Fibroblast of villous mesenchyme (primary cell): Measurements from ENCODE around the gene PCSK6. TPM values are rescaled to one million over a fixed set of nuclear protein-coding genes. Genes with fewer than 3 reads are reported as not detected.
"Not testable (repeated sequence)": the region's sequence is repeated elsewhere in the genome, so short reads cannot be mapped to it uniquely, and the experiment has no call there.

Source experiments
- DNase-seq: peaks from one replicate; pipeline ENCODE4 v3.0.0-alpha.2; 2010; ENCODE audit warnings: low read depth
- H3K4me3 ChIP-seq: 2 replicates; pipeline ENCODE4 v1.5.1; 2011; ENCODE audit warnings: low read depth, mild to moderate bottlenecking, low read length
- total RNA-seq: library from RNA; depleted of rRNA; stranded (reverse); fragments of >200 nt; gene quantifications from 2 replicates; pipeline ENCODE4 v1.2.3, GENCODE V29; 2012
- TF ChIP-seq, protein P1 (sequence below): IDR thresholded peaks from 2 replicates; pipeline ENCODE4 v1.5.1; 2012; ENCODE audit warnings: low read depth, mild to moderate bottlenecking, low read length; ENCODE audit not compliant: insufficient read depth

Gene PCSK6
- total RNA-seq, 1 donor, result 10.4 TPM

DNA sequence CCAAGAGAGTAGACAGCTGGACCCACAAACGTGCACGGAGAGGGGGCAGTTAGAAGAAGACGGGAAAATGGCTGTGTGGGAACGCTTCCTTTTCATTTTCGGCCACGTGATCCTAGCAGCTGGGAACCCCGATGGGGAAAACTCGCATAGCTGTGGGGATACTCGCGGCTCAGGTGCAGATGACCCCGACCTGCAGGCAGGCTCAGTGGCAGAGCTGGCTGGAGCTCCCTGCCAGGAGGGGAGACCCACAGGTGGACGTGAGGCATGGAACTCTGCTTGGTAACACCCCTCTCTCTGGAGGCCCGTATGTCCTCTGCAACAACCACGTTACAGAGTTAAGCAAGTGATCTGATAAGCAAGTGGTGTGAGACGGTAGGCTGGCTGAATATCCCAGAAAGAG is 109.9 kb downstream of the PCSK6 start:
- no peak for DNase-seq
- H3K4me3 ChIP-seq, result no peak overlapping the region
- TF ChIP-seq, protein P1, sequence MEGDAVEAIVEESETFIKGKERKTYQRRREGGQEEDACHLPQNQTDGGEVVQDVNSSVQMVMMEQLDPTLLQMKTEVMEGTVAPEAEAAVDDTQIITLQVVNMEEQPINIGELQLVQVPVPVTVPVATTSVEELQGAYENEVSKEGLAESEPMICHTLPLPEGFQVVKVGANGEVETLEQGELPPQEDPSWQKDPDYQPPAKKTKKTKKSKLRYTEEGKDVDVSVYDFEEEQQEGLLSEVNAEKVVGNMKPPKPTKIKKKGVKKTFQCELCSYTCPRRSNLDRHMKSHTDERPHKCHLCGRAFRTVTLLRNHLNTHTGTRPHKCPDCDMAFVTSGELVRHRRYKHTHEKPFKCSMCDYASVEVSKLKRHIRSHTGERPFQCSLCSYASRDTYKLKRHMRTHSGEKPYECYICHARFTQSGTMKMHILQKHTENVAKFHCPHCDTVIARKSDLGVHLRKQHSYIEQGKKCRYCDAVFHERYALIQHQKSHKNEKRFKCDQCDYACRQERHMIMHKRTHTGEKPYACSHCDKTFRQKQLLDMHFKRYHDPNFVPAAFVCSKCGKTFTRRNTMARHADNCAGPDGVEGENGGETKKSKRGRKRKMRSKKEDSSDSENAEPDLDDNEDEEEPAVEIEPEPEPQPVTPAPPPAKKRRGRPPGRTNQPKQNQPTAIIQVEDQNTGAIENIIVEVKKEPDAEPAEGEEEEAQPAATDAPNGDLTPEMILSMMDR, result no peak

DNA sequence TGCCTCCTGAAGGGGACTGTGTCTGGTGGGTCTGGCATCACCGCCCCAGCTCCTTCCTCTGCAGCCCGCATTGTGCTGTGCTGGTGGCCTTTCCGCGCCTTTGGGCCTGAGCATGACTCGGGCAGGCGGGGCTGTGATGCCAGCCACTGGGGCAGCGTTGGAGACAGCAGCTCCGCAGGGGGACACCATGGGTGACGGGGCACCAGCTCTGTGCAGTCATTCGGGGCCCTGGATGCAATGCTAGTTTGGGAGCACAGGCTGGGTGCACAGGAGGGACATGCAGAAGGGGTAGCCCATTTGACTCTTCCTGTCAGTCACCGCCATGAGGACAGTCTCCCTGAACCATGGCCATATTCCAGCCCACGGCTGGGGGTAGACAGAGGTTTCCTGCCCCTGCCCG is 110.6 kb downstream of the PCSK6 start:
- no peak for DNase-seq
- TF ChIP-seq, protein P1, result no peak
- no peak overlapping the region for H3K4me3 ChIP-seq

DNA sequence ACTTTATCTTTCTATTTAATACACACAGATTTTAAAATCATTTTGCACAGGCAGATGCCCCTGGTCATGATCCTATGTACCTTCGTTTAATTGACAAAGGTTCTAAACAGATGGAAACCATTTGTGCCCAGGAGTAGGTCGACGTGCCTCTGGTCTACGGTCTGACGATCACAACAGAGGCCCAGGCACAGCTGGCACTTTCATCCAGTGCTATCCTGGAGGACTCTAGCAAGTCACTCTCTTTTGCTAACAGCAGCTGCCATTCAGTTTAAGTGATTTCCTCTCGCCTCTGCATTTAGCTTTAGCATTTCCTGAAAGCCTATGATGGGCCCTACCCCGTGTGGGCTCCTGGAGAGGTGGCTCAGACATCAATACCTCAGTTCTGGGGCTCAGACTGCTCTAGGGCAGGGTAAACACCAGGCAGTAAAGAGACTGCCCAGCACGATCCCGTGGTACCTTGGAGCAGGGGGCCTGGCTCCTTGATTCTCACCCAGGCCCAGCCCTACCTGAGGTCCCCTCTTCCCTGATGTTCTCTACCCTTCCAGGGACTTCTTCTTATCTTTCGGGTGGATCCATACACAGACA is 111.2 kb downstream of the PCSK6 start:
- no peak for DNase-seq
- no peak overlapping the region for H3K4me3 ChIP-seq
- TF ChIP-seq, protein P1, result no peak

DNA sequence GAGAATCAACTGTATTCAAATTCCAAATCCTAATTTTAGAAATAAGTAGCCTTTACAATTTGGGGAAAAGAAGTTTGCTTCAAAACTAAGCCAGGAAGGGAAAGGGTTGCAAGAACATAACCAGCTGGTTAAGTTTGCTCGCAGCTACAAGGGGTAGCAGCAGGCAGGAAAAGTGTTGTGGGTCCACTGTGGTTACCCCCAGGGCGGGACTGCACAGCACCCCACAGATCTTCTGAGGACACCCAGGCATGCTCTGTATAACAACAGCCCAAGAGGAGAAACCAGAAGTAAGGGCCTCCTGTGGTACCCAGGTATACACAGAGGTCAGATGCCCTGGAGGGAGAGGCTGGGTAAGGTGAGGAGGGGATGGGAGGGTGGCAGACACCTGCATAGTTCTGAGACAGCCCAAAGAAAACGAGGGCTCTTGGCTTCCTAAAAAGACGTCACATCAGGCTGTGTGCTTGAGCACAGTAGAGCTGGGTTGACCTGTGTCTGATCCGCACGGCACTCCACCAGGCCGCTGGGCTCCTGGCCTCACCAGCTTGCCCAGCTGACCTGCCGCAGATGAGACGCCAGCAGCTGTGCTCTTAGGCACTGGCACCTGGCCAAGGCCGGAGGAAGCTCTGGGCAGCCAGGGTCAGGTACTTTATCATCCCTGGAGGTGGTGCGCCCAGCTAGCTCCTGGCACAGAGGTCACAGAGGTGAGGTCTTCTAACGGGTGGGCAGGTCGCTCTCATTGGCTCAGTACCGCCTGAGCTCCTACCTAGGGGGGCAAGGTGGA is 112.7 kb downstream of the PCSK6 start:
- DNase-seq, result no peak
- H3K4me3 ChIP-seq, result no peak overlapping the region
- TF ChIP-seq, protein P1, result no peak

DNA sequence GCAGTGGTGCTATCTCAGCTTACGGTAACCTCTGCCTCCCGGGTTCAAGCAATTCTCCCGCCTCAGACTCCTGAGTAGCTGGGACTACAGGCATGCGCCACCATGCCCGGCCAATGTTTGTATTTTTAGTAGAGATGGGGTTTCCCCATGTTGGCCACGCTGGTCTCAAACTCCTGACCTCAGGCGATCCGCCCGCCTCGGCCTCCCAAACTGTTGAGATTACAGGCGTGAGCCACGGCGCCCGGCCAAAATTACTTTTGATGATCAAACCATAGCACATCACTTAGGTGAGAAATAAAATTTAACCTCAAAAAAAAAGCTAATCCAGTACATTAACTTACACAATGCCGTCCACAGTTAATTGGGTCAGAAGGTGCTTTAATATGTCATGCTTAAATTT is 114.5 kb downstream of the PCSK6 start:
- H3K4me3 ChIP-seq, DNase-seq: not testable (repeated sequence)

DNA sequence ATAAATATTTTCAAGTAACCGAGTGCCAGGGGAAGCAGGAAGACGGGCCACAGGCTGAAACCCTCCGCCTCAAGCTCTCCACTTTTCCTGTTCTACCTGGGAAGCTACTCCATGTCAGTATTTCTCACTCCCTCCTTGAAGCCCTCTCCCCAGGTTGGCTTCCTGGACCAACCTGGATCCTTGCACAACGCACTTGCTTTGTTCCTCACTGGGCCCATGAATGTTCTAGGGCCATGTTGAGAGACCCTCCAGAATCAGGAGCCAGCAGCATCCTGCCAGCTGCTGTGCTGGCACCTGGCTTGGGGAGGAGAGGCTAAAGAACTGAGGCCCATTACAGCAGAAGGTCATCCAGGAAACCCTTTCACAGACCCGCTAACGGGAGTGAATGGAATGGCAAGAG is 115.2 kb downstream of the PCSK6 start:
- DNase-seq, result no peak
- no peak overlapping the region for H3K4me3 ChIP-seq
- TF ChIP-seq, protein P1, result no peak

DNA sequence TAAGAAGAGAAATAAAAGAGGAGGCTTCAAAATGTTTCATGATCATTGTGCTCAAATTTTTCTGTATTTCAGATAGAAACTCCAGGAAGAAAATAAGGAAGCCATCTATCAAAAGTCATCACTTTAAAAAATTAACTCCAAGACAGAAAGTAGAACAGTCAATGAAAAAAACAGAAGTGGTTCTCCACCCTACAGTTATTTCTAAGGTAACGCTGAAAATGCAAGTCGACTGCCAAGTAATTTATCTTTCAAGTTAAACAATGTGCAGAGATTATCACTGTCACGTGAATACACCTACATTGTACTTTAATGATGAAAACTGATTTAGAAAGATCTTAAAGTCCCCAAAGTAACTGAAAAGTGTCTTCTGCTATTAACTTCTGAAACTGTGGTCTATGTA is 115.9 kb downstream of the PCSK6 start:
- H3K4me3 ChIP-seq, result no peak overlapping the region
- DNase-seq, result no peak
- TF ChIP-seq, protein P1, result no peak
